DND-41 (cell line): ENCODE measurements around the gene XYLT1.

Experiments
- ATAC-seq: fragments of 200-7000 bp; cut with Tn5 transposase; 3 replicates; pipeline ENCODE4 v1.9.1; 2021; ENCODE audit warnings: low read depth; ENCODE audit not compliant: insufficient read depth
- DNase-seq: peaks from one replicate; pipeline ENCODE4 v3.0.0-alpha.2; 2020
- H2AFZ ChIP-seq: 2 replicates; pipeline ENCODE4 v1.6.0; 2012; ENCODE audit warnings: low read depth, low read length
- H3K27ac ChIP-seq: 2 replicates; pipeline ENCODE4 v1.5.1; 2012; ENCODE audit warnings: low read length, inconsistent platforms
- H3K27me3 ChIP-seq: fragments of 200-600 bp; sonication (generic); 2 replicates; pipeline ENCODE4 v1.6.0; 2012; ENCODE audit warnings: low read length, mild to moderate bottlenecking, inconsistent platforms; ENCODE audit not compliant: insufficient read depth, poor library complexity
- H3K36me3 ChIP-seq: 2 replicates; pipeline ENCODE4 v1.5.1; 2012; ENCODE audit warnings: low read length, inconsistent platforms; ENCODE audit not compliant: insufficient read depth
- H3K4me1 ChIP-seq: 2 replicates; pipeline ENCODE4 v1.5.1; 2012; ENCODE audit warnings: mild to moderate bottlenecking, low read length; ENCODE audit not compliant: insufficient read depth
- H3K4me2 ChIP-seq: 2 replicates; pipeline ENCODE4 v1.6.0; 2012; ENCODE audit warnings: mild to moderate bottlenecking, moderate library complexity, low read length, inconsistent platforms; ENCODE audit not compliant: insufficient read depth
- H3K4me3 ChIP-seq, 2 experiments: fragments of 200-600 bp in 1 of 2; shearing (Covaris generic) in 1 of 2; 2 replicates each; pipeline ENCODE4 v1.5.1; 2012 to 2016; ENCODE audit warnings: inconsistent platforms in 2 of 2, low read length in 2 of 2, mild to moderate bottlenecking in 2 of 2, low read depth in 1 of 2, moderate library complexity in 1 of 2
- H3K79me2 ChIP-seq: 2 replicates; pipeline ENCODE4 v1.6.0; 2012; ENCODE audit warnings: low read length, inconsistent platforms; ENCODE audit not compliant: insufficient read depth
- H3K9ac ChIP-seq: 2 replicates; pipeline ENCODE4 v1.6.0; 2012; ENCODE audit warnings: low read depth, mild to moderate bottlenecking, inconsistent platforms, low read length, moderate library complexity
- H3K9me3 ChIP-seq: 2 replicates; pipeline ENCODE4 v1.5.1; 2012; ENCODE audit warnings: low read length, moderate library complexity, mild to moderate bottlenecking, inconsistent platforms; ENCODE audit not compliant: insufficient read depth, severe bottlenecking
- H4K20me1 ChIP-seq: 2 replicates; pipeline ENCODE4 v1.6.0; 2012; ENCODE audit warnings: low read length; ENCODE audit not compliant: insufficient read depth
- CTCF ChIP-seq: IDR thresholded peaks from 2 replicates; pipeline ENCODE4 v1.5.1; 2012; ENCODE audit warnings: borderline replicate concordance, low read length, moderate library complexity, mild to moderate bottlenecking; ENCODE audit not compliant: poor library complexity, severe bottlenecking; ENCODE audit errors: extremely low read depth
- EZH2 ChIP-seq: IDR thresholded peaks from 3 replicates; pipeline ENCODE4 v1.6.1; 2012; ENCODE audit warnings: borderline replicate concordance, low read depth, mild to moderate bottlenecking, moderate library complexity, low read length, inconsistent platforms; ENCODE audit not compliant: severe bottlenecking

The XYLT1 gene

GRCh38 chr16:17343028-17343427 is 127.7 kb downstream of the XYLT1 start:
- H2AFZ ChIP-seq: no peak overlapping the region
- H3K79me2 ChIP-seq: no peaks in the 10 kb centered on the region
- peak; percentile 68 for ATAC-seq
- no peaks in the 10 kb centered on the region for H3K36me3 ChIP-seq
- no peaks in the 10 kb centered on the region for H3K4me1 ChIP-seq
- H3K9ac ChIP-seq: no peak overlapping the region
- no peaks in the 10 kb centered on the region for H3K27me3 ChIP-seq
- H3K4me3 ChIP-seq: no peak overlapping the region
- no peaks in the 10 kb centered on the region for H3K9me3 ChIP-seq
- no peak overlapping the region for H3K4me2 ChIP-seq
- H4K20me1 ChIP-seq: no peaks in the 10 kb centered on the region
- peak; percentile 54 for DNase-seq
- no peak for TF ChIP-seq EZH2
- TF ChIP-seq CTCF: no peak
- H3K27ac ChIP-seq: no peak overlapping the region

GRCh38 chr16:17342031-17342430 is 128.7 kb downstream of the XYLT1 start:
- TF ChIP-seq EZH2: no peak
- no peak for TF ChIP-seq CTCF
- Histone ChIP-seq H3K36me3 (no peaks in the 10 kb centered on the region), H2AFZ (no peak overlapping the region), H3K4me3 (no peak overlapping the region), H3K27me3 (no peaks in the 10 kb centered on the region), H4K20me1 (no peaks in the 10 kb centered on the region), H3K4me1 (no peaks in the 10 kb centered on the region), H3K79me2 (no peaks in the 10 kb centered on the region), H3K4me2 (no peak overlapping the region), H3K9me3 (no peaks in the 10 kb centered on the region), H3K27ac (no peak overlapping the region), H3K9ac (no peak overlapping the region)
- DNase-seq: no peak
- no peak for ATAC-seq

- H3K27ac ChIP-seq: no peak overlapping the region
These were observed 130.0 kb downstream of the XYLT1 start for GRCh38 chr16:17340804-17341203.

More at GRCh38 chr16:17340804-17341203, 130.0 kb downstream of the XYLT1 start:
- no peak for DNase-seq
- no peak overlapping the region for H3K4me3 ChIP-seq
- H3K4me2 ChIP-seq: no peak overlapping the region
- H4K20me1 ChIP-seq: no peaks in the 10 kb centered on the region
- ATAC-seq: no peak
- H3K79me2 ChIP-seq: no peaks in the 10 kb centered on the region
- no peak overlapping the region for H2AFZ ChIP-seq
- H3K27me3 ChIP-seq: no peaks in the 10 kb centered on the region
- no peak overlapping the region for H3K9ac ChIP-seq
- TF ChIP-seq CTCF: no peak
- no peak for TF ChIP-seq EZH2
- no peaks in the 10 kb centered on the region for H3K36me3 ChIP-seq
- no peaks in the 10 kb centered on the region for H3K9me3 ChIP-seq
- H3K4me1 ChIP-seq: no peaks in the 10 kb centered on the region
